Measurements from ENCODE around the gene DNASE1L1. TPM values are rescaled to one million over a fixed set of nuclear protein-coding genes. Genes with fewer than 3 reads are reported as not detected.

The DNASE1L1 gene
- polyA plus RNA-seq, 1 donor (not counting 4 experiments of a cell fraction or from before 2014, with no cell fraction given), result 17.1 TPM

DNA sequence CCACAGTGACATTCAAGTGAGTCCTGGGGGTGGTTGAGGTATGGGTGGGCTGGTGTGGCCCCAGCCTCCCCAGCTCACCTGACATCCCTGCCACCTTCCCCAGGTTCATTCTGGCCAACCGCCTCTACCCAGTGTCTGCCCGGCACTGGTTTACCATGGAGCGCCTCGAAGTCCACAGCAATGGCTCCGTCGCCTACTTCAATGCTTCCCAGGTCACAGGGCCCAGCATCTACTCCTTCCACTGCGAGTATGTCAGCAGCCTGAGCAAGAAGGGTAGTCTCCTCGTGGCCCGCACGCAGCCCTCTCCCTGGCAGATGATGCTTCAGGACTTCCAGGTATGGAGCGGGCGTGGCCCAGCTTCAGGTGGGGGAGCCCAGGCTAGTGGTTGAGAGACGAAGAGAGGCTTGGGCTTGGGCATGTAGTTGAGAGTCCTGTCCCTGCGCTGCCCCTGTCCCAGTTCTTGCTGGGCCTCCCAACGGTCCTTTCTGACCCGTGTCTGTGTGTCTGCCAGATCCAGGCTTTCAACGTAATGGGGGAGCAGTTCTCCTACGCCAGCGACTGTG lies 26.2 kb upstream of the DNASE1L1 start:
- Histone ChIP-seq H3K4me1 (ENCODE audit: control insufficient read depth, extremely low read depth, insufficient read depth, low read length) (peaks cover 6% of the 10 kb centered on the region), H3K27me3 (ENCODE audit: control insufficient read depth, extremely low read depth, insufficient read depth, low read length) (no peaks in the 10 kb centered on the region), H3K4me2 (ENCODE audit: control insufficient read depth, extremely low read depth, insufficient read depth, low read depth, low read length) (no peak overlapping the region), H4K20me1 (ENCODE audit: control insufficient read depth, extremely low read depth, insufficient read depth, low read length) (peaks cover 5% of the 10 kb centered on the region), H3K9me3 (ENCODE audit: control insufficient read depth, low read depth, low read length) (peaks cover 4% of the 10 kb centered on the region), H3K9me1 (ENCODE audit: control insufficient read depth, extremely low read depth, insufficient read depth, low read length) (no peaks in the 10 kb centered on the region), H3K27ac (ENCODE audit: control insufficient read depth, insufficient read depth, low read length) (no peak overlapping the region), H3K4me3 (ENCODE audit: control insufficient read depth in 2 of 3, extremely low read depth in 1 of 3, insufficient read depth in 2 of 3, low read depth in 1 of 3, low read length in 3 of 3) (no peak overlapping the region), H3K9ac (ENCODE audit: control insufficient read depth, extremely low read depth, insufficient read depth, low read length) (no peak overlapping the region), H2AFZ (ENCODE audit: control insufficient read depth, low read length) (no peak overlapping the region), H3K36me3 (ENCODE audit: control insufficient read depth in 2 of 2, extremely low read depth in 1 of 2, insufficient read depth in 2 of 2, low read length in 2 of 2) (peaks cover 5 to 11% of the 10 kb centered on the region in 2 experiments), H3K79me2 (ENCODE audit: control insufficient read depth, insufficient read depth, low read length) (peaks cover 25% of the 10 kb centered on the region)
- dilution Hi-C loops (cut with MboI; ENCODE audit: extremely low pct_ligation_motif_present, low sequenced_read_pairs), result no loop called here
- TF ChIP-seq EZH2 (IDR thresholded peaks at IDR 0.05; ENCODE audit: low read length), result no peak
- TF ChIP-seq, protein P1, sequence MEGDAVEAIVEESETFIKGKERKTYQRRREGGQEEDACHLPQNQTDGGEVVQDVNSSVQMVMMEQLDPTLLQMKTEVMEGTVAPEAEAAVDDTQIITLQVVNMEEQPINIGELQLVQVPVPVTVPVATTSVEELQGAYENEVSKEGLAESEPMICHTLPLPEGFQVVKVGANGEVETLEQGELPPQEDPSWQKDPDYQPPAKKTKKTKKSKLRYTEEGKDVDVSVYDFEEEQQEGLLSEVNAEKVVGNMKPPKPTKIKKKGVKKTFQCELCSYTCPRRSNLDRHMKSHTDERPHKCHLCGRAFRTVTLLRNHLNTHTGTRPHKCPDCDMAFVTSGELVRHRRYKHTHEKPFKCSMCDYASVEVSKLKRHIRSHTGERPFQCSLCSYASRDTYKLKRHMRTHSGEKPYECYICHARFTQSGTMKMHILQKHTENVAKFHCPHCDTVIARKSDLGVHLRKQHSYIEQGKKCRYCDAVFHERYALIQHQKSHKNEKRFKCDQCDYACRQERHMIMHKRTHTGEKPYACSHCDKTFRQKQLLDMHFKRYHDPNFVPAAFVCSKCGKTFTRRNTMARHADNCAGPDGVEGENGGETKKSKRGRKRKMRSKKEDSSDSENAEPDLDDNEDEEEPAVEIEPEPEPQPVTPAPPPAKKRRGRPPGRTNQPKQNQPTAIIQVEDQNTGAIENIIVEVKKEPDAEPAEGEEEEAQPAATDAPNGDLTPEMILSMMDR (optimal IDR thresholded peaks at IDR 0.05 in 1 of 3, IDR thresholded peaks at IDR 0.05 in 1 of 3, conservative IDR thresholded peaks at IDR 0.05 in 1 of 3; ENCODE audit: extremely low read depth in 1 of 3, insufficient read depth in 2 of 3, low read length in 3 of 3), result no peak
- no peak for DNase-seq (ENCODE audit: low read depth, low spot score)
- FAIRE-seq, result no peak

DNA sequence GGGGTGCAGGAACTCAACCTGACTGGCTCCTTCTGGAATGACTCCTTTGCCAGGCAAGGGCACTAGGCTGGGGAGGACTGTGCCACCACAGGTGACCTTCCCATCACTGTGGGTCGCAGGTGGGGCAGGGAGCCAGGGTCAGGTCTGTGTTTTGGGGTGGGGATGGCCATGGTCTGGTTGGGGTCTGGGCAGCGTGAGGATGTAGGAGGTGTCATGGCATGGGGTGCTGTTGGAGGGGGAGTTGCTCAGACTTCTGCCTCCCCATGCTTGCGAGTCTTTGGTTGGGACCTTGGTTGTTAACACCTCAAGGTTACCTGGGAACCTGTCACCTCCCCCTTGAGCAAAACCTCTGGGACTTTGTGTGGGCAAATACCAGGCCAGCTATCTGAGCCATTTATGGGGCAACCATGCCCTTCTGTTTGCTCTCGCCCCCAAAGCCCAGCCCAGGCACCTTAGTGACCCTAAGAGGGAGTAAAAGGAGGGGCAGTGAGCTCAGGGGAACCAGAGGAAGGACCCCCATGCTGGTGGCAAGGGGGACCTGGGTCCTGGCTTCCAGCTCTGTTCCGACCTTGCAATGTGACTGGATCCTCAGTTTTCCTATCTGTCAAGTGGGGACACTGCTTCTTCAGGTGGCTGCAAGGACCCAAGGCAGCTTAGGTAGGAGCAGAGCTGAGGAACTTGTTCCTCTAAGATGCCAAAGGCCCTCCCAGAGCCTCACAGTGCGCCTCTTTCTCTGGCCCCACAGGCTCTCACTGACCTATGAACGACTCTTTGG lies 25.5 kb upstream of the DNASE1L1 start:
- no peak overlapping the region for H3K4me2 ChIP-seq (ENCODE audit: control insufficient read depth, extremely low read depth, insufficient read depth, low read depth, low read length)
- H3K79me2 ChIP-seq (ENCODE audit: control insufficient read depth, insufficient read depth, low read length), result peaks cover 26% of the 10 kb centered on the region
- no peaks in the 10 kb centered on the region for H3K27me3 ChIP-seq (ENCODE audit: control insufficient read depth, extremely low read depth, insufficient read depth, low read length)
- no peak for FAIRE-seq
- H3K27ac ChIP-seq (ENCODE audit: control insufficient read depth, insufficient read depth, low read length), result no peak overlapping the region
- H3K36me3 ChIP-seq (ENCODE audit: control insufficient read depth in 2 of 2, extremely low read depth in 1 of 2, insufficient read depth in 2 of 2, low read length in 2 of 2), result peaks cover 5 to 11% of the 10 kb centered on the region in 2 experiments
- H3K4me1 ChIP-seq (ENCODE audit: control insufficient read depth, extremely low read depth, insufficient read depth, low read length), result peaks cover 7% of the 10 kb centered on the region
- dilution Hi-C loops (cut with MboI; ENCODE audit: extremely low pct_ligation_motif_present, low sequenced_read_pairs), result no loop called here
- no peak for DNase-seq (ENCODE audit: low read depth, low spot score)
- H3K9ac ChIP-seq (ENCODE audit: control insufficient read depth, extremely low read depth, insufficient read depth, low read length), result no peak overlapping the region
- H4K20me1 ChIP-seq (ENCODE audit: control insufficient read depth, extremely low read depth, insufficient read depth, low read length), result peaks cover 5% of the 10 kb centered on the region
- TF ChIP-seq, protein P1 (optimal IDR thresholded peaks at IDR 0.05 in 1 of 3, IDR thresholded peaks at IDR 0.05 in 1 of 3, conservative IDR thresholded peaks at IDR 0.05 in 1 of 3; ENCODE audit: extremely low read depth in 1 of 3, insufficient read depth in 2 of 3, low read length in 3 of 3), result no peak
- TF ChIP-seq EZH2 (IDR thresholded peaks at IDR 0.05; ENCODE audit: low read length), result no peak
- H2AFZ ChIP-seq (ENCODE audit: control insufficient read depth, low read length), result no peak overlapping the region
- H3K4me3 ChIP-seq (ENCODE audit: control insufficient read depth in 2 of 3, extremely low read depth in 1 of 3, insufficient read depth in 2 of 3, low read depth in 1 of 3, low read length in 3 of 3), result no peak overlapping the region
- peaks cover 4% of the 10 kb centered on the region for H3K9me3 ChIP-seq (ENCODE audit: control insufficient read depth, low read depth, low read length)
- no peaks in the 10 kb centered on the region for H3K9me1 ChIP-seq (ENCODE audit: control insufficient read depth, extremely low read depth, insufficient read depth, low read length)

Data from keratinocyte (primary cell).